Measurements from ENCODE around the gene EYA2.

DNA sequence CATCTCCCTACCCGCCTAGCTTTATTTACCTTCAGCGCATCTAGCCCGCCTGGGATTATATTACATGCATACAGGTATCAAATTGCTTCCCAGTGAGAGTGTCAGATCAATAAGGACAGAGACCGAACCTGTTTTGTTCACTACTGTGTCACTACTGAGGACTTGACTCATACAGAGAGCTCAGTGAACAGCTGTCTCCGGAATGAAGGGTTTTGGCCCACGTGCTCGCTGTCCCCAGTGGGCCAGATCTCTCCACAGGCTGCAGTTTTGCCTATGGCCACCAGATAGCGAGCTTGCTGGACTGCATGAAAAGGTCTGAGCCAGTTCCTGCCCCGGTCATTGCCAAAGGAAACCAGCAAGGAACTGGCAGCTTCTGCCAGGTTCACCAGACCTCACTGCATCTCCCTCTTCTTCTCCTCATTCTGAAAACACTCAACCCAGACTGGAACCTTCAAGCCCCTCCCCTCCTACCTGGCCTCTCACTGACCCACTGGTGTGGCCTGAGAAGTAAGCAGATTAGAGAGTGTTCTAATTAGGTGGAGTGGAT is 311.0 kb downstream of the EYA2 start:
- TF ChIP-seq, protein P1, sequence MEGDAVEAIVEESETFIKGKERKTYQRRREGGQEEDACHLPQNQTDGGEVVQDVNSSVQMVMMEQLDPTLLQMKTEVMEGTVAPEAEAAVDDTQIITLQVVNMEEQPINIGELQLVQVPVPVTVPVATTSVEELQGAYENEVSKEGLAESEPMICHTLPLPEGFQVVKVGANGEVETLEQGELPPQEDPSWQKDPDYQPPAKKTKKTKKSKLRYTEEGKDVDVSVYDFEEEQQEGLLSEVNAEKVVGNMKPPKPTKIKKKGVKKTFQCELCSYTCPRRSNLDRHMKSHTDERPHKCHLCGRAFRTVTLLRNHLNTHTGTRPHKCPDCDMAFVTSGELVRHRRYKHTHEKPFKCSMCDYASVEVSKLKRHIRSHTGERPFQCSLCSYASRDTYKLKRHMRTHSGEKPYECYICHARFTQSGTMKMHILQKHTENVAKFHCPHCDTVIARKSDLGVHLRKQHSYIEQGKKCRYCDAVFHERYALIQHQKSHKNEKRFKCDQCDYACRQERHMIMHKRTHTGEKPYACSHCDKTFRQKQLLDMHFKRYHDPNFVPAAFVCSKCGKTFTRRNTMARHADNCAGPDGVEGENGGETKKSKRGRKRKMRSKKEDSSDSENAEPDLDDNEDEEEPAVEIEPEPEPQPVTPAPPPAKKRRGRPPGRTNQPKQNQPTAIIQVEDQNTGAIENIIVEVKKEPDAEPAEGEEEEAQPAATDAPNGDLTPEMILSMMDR (IDR thresholded peaks at IDR 0.05; ENCODE audit: low read depth, low read length, missing input control): peak; percentile 76
- no peak for TF ChIP-seq YY1 (IDR thresholded peaks at IDR 0.05)
- peak; percentile 75 to 96 for TF ChIP-seq RAD21 (IDR thresholded peaks at IDR 0.05)
- TF ChIP-seq, protein P2, sequence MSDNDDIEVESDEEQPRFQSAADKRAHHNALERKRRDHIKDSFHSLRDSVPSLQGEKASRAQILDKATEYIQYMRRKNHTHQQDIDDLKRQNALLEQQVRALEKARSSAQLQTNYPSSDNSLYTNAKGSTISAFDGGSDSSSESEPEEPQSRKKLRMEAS (IDR thresholded peaks at IDR 0.05): no peak
- TF ChIP-seq JUND (IDR thresholded peaks at IDR 0.05): no peak
- peak in 1 of 2 donors; percentile 52 for TF ChIP-seq RXRA (IDR thresholded peaks at IDR 0.05)
- TF ChIP-seq, protein P3, sequence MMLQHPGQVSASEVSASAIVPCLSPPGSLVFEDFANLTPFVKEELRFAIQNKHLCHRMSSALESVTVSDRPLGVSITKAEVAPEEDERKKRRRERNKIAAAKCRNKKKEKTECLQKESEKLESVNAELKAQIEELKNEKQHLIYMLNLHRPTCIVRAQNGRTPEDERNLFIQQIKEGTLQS (IDR thresholded peaks at IDR 0.05): no peak
- no peak for TF ChIP-seq SP1 (IDR thresholded peaks at IDR 0.05)
- TF ChIP-seq, protein P4, sequence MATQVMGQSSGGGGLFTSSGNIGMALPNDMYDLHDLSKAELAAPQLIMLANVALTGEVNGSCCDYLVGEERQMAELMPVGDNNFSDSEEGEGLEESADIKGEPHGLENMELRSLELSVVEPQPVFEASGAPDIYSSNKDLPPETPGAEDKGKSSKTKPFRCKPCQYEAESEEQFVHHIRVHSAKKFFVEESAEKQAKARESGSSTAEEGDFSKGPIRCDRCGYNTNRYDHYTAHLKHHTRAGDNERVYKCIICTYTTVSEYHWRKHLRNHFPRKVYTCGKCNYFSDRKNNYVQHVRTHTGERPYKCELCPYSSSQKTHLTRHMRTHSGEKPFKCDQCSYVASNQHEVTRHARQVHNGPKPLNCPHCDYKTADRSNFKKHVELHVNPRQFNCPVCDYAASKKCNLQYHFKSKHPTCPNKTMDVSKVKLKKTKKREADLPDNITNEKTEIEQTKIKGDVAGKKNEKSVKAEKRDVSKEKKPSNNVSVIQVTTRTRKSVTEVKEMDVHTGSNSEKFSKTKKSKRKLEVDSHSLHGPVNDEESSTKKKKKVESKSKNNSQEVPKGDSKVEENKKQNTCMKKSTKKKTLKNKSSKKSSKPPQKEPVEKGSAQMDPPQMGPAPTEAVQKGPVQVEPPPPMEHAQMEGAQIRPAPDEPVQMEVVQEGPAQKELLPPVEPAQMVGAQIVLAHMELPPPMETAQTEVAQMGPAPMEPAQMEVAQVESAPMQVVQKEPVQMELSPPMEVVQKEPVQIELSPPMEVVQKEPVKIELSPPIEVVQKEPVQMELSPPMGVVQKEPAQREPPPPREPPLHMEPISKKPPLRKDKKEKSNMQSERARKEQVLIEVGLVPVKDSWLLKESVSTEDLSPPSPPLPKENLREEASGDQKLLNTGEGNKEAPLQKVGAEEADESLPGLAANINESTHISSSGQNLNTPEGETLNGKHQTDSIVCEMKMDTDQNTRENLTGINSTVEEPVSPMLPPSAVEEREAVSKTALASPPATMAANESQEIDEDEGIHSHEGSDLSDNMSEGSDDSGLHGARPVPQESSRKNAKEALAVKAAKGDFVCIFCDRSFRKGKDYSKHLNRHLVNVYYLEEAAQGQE (IDR thresholded peaks at IDR 0.05): no peak
- no peak for TF ChIP-seq HNF4A (conservative IDR thresholded peaks at IDR 0.05)
- no peak for TF ChIP-seq EGR1 (IDR thresholded peaks at IDR 0.05; ENCODE audit: low read depth in 2 of 2)
- TF ChIP-seq TAF1 (conservative IDR thresholded peaks at IDR 0.05): no peak
- no peak for TF ChIP-seq FOXA1 (IDR thresholded peaks at IDR 0.05)
- no peak for TF ChIP-seq GABPA (IDR thresholded peaks at IDR 0.05 in 1 of 2, conservative IDR thresholded peaks at IDR 0.05 in 1 of 2)
